ENCODE measurements around the gene CYP24A1. TPM values are rescaled to one million over a fixed set of nuclear protein-coding genes. Genes with fewer than 3 reads are reported as not detected.

Gene CYP24A1
- total RNA-seq, 4 donors from 2014 or later, result 1.3 to 12.3 (median 8.9) TPM

GRCh38 chr20:54207743-54208547 lies 34.2 kb upstream of the CYP24A1 start, which contains the start of gene PFDN4:
PFDN4 (plus strand) TSS chr20:54208087; CDS start chr20:54208101, 14 bp downstream.
- H3K27ac ChIP-seq, result peak within 1 kb of the TSS; percentile 92 to 97 (median 96)
- no peaks in the 10 kb centered on the region for H3K36me3 ChIP-seq
- peak in 1 of 4 donors; percentile 55 for TF ChIP-seq POLR2A (IDR thresholded peaks at IDR 0.05)
- TF ChIP-seq CTCF (IDR thresholded peaks at IDR 0.05), result peak; percentile 63 to 79 (median 73)
- intact Hi-C loops (cut with DNase I), result no loop called here
- H3K4me1 ChIP-seq, result peaks cover 4 to 36% (median 15%) of the 10 kb centered on the region in 3 donors
- peak within 1 kb of the TSS; percentile 78 to 87 (median 85) for H3K4me3 ChIP-seq
- whole genome bisulfite sequencing, 2 donors, result 1 to 2% methylated on average over 11 to 15 of the region's 76 CpGs
- DNase-seq, result peak; percentile 36
- H3K9me3 ChIP-seq, result no peaks in the 10 kb centered on the region
- no peaks in the 10 kb centered on the region for H3K27me3 ChIP-seq

DNA sequence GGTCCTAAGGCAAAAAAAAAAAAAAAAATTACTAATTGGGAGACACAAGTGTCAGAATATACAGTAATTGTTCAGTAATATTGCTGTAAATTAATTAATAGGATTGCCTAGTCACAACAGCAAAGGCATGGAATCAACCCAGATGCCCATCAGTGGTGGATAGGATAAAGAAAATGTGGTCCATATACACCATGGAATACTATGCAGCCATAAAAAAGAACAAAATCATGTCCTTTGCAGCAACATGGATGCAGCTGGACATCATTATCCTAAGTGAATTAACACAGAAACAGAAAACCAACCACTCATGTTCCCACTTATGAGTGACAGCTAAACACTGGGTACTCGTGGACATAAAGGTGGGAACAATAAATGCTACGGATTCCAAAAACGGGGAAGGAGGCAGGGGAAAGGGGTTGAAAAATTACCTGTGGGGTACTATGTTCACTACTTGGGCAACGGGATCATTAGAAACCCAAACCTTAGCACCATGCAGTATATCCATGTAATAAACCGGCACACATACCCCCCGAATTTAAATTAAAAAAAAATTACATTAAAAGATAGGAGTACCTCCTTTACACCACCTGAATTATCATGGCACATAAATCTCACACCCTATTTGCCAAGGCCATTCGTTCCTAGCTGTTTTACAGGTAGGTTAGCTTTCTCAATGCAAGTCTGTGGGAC lies 33.4 kb upstream of the CYP24A1 start:
- Histone ChIP-seq H3K4me1 (peaks cover 4 to 34% (median 15%) of the 10 kb centered on the region in 3 donors), H3K36me3 (no peaks in the 10 kb centered on the region), H3K27me3 (no peaks in the 10 kb centered on the region), H3K27ac (peak overlapping the region in 3 of 4 donors; percentile 96 to 97 (median 97)), H3K4me3 (peak overlapping the region; percentile 78 to 87 (median 85)), H3K9me3 (no peaks in the 10 kb centered on the region)
- 46 to 52% methylated on average over 7 of the region's 7 CpGs for WGBS, 2 donors
- no peak for TF ChIP-seq CTCF (IDR thresholded peaks at IDR 0.05)
- TF ChIP-seq POLR2A (IDR thresholded peaks at IDR 0.05), result no peak
- intact Hi-C loops (cut with DNase I), result no loop called here
- no peak for DNase-seq

- Histone ChIP-seq H3K4me3 (no peak overlapping the region), H3K9me3 (no peaks in the 10 kb centered on the region), H3K36me3 (no peaks in the 10 kb centered on the region), H3K4me1 (peaks cover 4 to 36% (median 15%) of the 10 kb centered on the region in 3 donors), H3K27ac (no peak overlapping the region), H3K27me3 (no peaks in the 10 kb centered on the region)
- no peak for TF ChIP-seq CTCF (IDR thresholded peaks at IDR 0.05)
- intact Hi-C loops (cut with DNase I), result no loop called here
- no peak for DNase-seq
- 64 to 77% methylated on average over 8 of the region's 8 CpGs for WGBS, 2 donors
These were observed 31.7 kb upstream of the CYP24A1 start for GRCh38 chr20:54205450-54205849.

- Histone ChIP-seq H3K9me3 (no peaks in the 10 kb centered on the region), H3K4me3 (no peak overlapping the region), H3K4me1 (peaks cover 4 to 31% (median 8%) of the 10 kb centered on the region in 3 donors), H3K27me3 (no peaks in the 10 kb centered on the region), H3K27ac (no peak overlapping the region), H3K36me3 (no peaks in the 10 kb centered on the region)
- WGBS, 2 donors, result 86 to 93% methylated on average over 5 of the region's 5 CpGs
- DNase-seq, result no peak
- TF ChIP-seq POLR2A (IDR thresholded peaks at IDR 0.05) (no peak), CTCF (IDR thresholded peaks at IDR 0.05) (no peak)
- intact Hi-C loops (cut with DNase I), result no loop called here
These were observed 30.7 kb upstream of the CYP24A1 start for GRCh38 chr20:54204481-54204880.

DNA sequence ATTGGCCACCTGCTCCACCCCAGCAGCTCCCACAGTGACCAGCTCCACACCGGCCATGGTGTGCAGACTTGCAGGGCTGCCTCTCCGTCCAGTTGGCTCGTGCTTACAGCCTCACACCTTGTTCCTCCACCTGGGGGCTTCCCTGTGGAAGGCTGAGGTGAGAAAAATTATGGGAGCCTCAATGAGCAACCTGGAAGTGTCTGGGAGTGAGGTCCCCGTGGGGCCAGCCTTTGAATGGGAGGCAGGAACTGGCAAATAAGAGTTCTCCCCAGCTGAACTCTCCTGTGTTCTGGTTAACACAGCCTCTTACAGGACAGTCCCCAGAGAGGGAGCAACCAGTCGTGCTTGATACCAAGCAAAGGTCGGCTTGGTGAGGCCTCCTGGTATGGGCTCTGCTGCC lies 30.3 kb upstream of the CYP24A1 start:
- Histone ChIP-seq H3K36me3 (no peaks in the 10 kb centered on the region), H3K4me1 (peaks cover 1 to 30% (median 4%) of the 10 kb centered on the region in 3 donors), H3K27me3 (no peaks in the 10 kb centered on the region), H3K27ac (no peak overlapping the region), H3K9me3 (no peaks in the 10 kb centered on the region), H3K4me3 (no peak overlapping the region)
- TF ChIP-seq CTCF (IDR thresholded peaks at IDR 0.05) (no peak), POLR2A (IDR thresholded peaks at IDR 0.05) (no peak)
- intact Hi-C loops (cut with DNase I), result no loop called here
- 74 to 87% methylated on average over 5 to 6 of the region's 6 CpGs for WGBS, 2 donors
- DNase-seq, result no peak

Measured in esophagus squamous epithelium (tissue), 5 donors.